Testis (tissue), 2 donors: ENCODE results near the gene PLEKHA7.

ENCODE experiments used
- POLR2A ChIP-seq: fragments of 450-650 bp; IDR thresholded peaks from one replicate; pipeline ENCODE4 v1.6.1; 2017; ENCODE audit warnings: antibody characterized with exemption, mild to moderate bottlenecking, moderate library complexity
- TF ChIP-seq, protein P1 (sequence below), 3 experiments: fragments of 450-650 bp in 2 of 3; fragments of 200-600 bp in 1 of 3; sonication (generic) in 1 of 3; IDR thresholded peaks; one replicate each; pipeline ENCODE4 v1.5.1; 2016 to 2019; ENCODE audit warnings: antibody characterized with exemption in 3 of 3, mild to moderate bottlenecking in 2 of 3, moderate library complexity in 1 of 3

DNA sequence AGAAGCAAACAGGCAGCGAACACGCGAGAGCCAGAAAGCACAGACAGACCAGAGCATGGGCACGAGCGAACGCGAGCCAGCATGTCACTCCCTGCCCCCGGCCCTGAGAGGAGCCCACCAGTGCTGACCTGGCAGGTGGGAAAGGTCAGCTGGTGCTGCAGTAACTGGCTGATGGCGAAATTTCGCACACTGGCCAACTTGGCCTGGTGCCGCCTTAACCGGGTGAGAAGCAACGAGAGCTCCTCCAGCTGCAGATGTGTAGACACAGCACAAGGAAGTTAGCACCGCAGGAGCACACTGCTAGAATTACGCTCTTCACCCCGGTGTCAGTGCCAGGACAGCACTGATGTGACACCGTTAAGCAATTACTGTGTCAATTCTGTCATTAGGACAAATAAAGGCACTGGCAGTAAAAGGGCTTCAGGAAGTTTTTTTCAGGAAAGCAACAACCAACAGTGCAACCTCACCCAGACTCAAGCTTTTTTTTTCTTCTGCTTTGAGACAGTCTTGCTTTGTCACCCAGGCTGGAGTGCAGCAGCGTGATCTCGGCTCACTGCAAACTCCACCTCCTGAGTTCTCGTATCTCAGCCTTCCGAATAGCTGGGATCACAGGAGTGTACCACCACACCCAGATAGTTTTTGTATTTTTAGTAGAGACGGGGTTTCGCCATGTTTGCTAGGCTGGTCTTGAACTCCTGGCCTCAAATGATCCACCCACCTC lies 199.0 kb downstream of the PLEKHA7 start:
- TF ChIP-seq, protein P1, sequence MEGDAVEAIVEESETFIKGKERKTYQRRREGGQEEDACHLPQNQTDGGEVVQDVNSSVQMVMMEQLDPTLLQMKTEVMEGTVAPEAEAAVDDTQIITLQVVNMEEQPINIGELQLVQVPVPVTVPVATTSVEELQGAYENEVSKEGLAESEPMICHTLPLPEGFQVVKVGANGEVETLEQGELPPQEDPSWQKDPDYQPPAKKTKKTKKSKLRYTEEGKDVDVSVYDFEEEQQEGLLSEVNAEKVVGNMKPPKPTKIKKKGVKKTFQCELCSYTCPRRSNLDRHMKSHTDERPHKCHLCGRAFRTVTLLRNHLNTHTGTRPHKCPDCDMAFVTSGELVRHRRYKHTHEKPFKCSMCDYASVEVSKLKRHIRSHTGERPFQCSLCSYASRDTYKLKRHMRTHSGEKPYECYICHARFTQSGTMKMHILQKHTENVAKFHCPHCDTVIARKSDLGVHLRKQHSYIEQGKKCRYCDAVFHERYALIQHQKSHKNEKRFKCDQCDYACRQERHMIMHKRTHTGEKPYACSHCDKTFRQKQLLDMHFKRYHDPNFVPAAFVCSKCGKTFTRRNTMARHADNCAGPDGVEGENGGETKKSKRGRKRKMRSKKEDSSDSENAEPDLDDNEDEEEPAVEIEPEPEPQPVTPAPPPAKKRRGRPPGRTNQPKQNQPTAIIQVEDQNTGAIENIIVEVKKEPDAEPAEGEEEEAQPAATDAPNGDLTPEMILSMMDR (IDR thresholded peaks at IDR 0.05) = no peak
- no peak for TF ChIP-seq POLR2A
